Activated CD4-positive, alpha-beta T cell treated with anti-CD3 and anti-CD28 coated beads for 36 hours (primary cell): ENCODE results near the gene BMP7. TPM values are rescaled to one million over a fixed set of nuclear protein-coding genes. Genes with fewer than 3 reads are reported as not detected.
"Not testable (repeated sequence)": the region's sequence is repeated elsewhere in the genome, so short reads cannot be mapped to it uniquely, and the experiment has no call there.

Experiments
- ATAC-seq: fragments of 200-7000 bp; cut with Tn5 transposase; one replicate; pipeline ENCODE4 v1.10.0; 2021; ENCODE audit warnings: mild to moderate bottlenecking, moderate library complexity
- CTCF ChIA-PET: fragments of 350-600 bp; sonication (Branson Sonifier 250); formaldehyde crosslinking; loops from one replicate; lab custom pipeline; 2021; ENCODE audit warnings: antibody characterized with exemption; lab: Charles Lee
- POLR2A ChIA-PET: fragments of 350-600 bp; sonication (Branson Sonifier 250); formaldehyde crosslinking; loops from one replicate; lab custom pipeline; 2021; ENCODE audit warnings: antibody characterized with exemption, inconsistent platforms; lab: Charles Lee
- DNase-seq: peaks from one replicate; pipeline ENCODE4 v3.0.0-alpha.2; 2020
- H3K27ac Mint-ChIP-seq: one replicate; pipeline ENCODE4 v1.8.0; 2021; ENCODE audit warnings: mixed read lengths
- H3K27me3 Mint-ChIP-seq: one replicate; pipeline ENCODE4 v1.8.0; 2021; ENCODE audit warnings: mixed read lengths
- H3K36me3 Mint-ChIP-seq: one replicate; pipeline ENCODE4 v1.8.0; 2021; ENCODE audit warnings: low read depth, mixed read lengths
- H3K4me1 Mint-ChIP-seq: one replicate; pipeline ENCODE4 v1.8.0; 2021; ENCODE audit warnings: mixed read lengths
- H3K4me3 Mint-ChIP-seq: one replicate; pipeline ENCODE4 v1.8.0; 2021; ENCODE audit warnings: mild to moderate bottlenecking, moderate library complexity, mixed read lengths
- H3K9me3 Mint-ChIP-seq: one replicate; pipeline ENCODE4 v1.8.0; 2021; ENCODE audit warnings: low read depth, mixed read lengths
- intact Hi-C, 2 experiments: fragments of 100-400 bp; cut with DNase I in 1 of 2; cut with micrococcal nuclease in 1 of 2; formaldehyde crosslinking; loops; one replicate each; pipeline versions ENCODE4 v1.14.2 to v1.15.1; 2022 to 2024; cut with DNase I, micrococcal nuclease
- total RNA-seq, 2 experiments: library from RNA; stranded (reverse); gene quantifications; one replicate each; pipeline ENCODE4 v1.2.3, GENCODE V29; 2021

The BMP7 gene
- total RNA-seq, 2 experiments from 2014 or later = 0.41 TPM; not detected in 1

DNA sequence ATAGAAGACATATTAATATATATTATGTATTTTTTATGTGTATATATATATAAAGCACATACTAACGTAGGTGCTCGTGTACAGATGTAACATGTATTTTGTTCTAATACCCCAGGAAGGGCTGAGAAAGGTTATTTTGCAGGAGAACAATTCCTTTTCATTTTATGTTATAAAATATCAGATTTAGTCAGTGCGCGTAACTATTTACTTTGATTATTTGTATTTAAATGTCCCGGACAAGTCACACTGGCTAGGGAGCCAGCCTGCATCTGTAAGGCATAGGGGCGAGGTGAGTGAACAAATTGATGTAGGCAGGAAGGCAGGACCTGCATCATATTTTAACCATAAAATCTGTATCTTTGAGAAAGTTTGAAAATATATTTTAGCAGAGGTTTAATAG, 74.1 kb downstream of the BMP7 start:
- Mint-ChIP-seq H3K4me3 (no peak overlapping the region), H3K9me3 (no peaks in the 10 kb centered on the region), H3K27me3 (no peaks in the 10 kb centered on the region), H3K36me3 (no peaks in the 10 kb centered on the region), H3K4me1 (no peaks in the 10 kb centered on the region), H3K27ac (no peak overlapping the region)
- ChIA-PET POLR2A (no interaction called here), CTCF (no interaction called here)
- intact Hi-C loops = no loop called here
- ATAC-seq = no peak
- DNase-seq = no peak

DNA sequence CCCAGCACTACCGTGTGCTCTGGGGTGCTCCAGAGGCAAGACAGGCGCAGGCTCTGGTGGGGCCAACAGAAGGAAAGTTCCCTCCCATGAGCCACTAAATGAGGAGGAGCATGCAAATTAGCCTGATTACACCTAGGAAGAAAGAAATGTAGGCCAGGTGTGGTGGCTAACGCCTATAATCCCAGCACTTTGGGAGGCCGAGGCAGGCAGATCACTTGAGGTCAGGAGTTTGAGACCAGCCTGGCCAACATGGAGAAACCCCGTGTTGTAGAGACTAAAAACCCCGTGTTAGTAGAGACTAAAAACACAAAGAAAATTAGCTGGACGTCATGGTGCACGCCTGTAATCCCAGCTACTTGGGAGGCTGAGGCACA, 75.2 kb downstream of the BMP7 start:
- H3K36me3 Mint-ChIP-seq, ATAC-seq, CTCF ChIA-PET: not testable (repeated sequence)

DNA sequence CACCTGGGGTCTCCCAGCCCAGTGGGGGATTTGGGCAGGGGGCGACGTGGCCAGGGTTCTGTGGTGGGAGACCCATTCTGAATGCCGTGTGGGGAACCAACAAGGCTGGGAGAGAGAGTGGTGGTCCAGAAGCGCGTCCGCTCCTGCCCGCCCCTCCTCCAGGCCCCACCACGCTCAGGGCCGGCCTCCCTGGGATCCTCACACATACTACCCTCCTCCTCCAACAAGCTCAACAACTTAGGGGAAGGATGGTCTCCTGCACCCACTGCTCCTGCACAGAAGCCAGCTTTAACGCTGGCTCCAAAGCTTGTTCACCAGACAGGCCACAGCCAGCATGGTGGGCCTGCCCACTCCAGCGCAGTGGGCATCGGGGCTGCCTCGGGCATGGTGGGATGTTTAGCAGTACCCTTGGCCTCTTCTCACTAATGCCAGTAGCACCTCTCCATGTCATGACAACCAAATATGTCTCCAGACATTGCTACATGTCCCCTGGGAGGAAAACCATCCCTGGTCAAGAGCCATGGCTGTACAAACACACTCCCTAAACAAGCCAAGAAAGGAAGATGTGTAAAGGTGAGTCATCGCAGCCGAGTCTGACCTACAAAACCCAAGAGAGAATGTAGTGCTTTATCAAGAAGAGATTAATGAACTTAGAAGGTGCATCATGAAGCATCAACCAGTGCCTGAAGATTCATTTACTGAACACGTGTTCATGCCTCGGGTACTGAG, 75.7 kb downstream of the BMP7 start:
- ATAC-seq = no peak

More for the DNA sequence above, 75.2 kb downstream of the BMP7 start:
- DNase-seq, H3K4me3 Mint-ChIP-seq, POLR2A ChIA-PET, H3K4me1 Mint-ChIP-seq, intact Hi-C loops, H3K27me3 Mint-ChIP-seq, H3K9me3 Mint-ChIP-seq, H3K27ac Mint-ChIP-seq: not testable (repeated sequence)

DNA sequence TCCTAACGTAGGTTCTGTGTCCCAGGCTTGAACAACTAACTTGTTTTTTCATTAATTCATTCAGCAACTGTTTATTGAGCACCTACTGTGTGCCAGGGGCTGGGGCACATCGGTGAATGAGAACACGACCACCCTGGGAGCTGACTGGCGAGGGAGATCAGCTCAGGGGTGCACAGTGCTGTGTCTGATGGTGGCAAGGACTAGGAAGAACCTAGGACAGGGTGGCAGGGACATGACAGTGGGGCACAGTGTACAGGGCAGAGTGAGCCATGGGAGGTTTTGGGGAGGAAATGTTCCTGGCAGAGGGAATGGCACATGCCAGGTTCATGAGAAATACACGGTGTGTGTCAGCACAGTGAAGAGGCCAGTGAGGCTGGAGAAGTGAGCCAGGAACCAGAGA, 76.7 kb downstream of the BMP7 start:
- no peak for DNase-seq
- no peaks in the 10 kb centered on the region for H3K36me3 Mint-ChIP-seq
- CTCF ChIA-PET = interaction anchor here (0.6 kb wide), 1 partner anchor 156 kb away, joined by 5 read pairs; no protein-coding TSS in a partner anchor
- H3K27me3 Mint-ChIP-seq = no peaks in the 10 kb centered on the region
- no peak for ATAC-seq
- no peak overlapping the region for H3K27ac Mint-ChIP-seq
- H3K4me3 Mint-ChIP-seq = no peak overlapping the region
- POLR2A ChIA-PET = no interaction called here
- no peaks in the 10 kb centered on the region for H3K9me3 Mint-ChIP-seq
- intact Hi-C loops = no loop called here
- H3K4me1 Mint-ChIP-seq = no peaks in the 10 kb centered on the region

More for the DNA sequence above, 75.7 kb downstream of the BMP7 start:
- no peaks in the 10 kb centered on the region for H3K9me3 Mint-ChIP-seq
- no peak overlapping the region for H3K27ac Mint-ChIP-seq
- intact Hi-C loops = no loop called here
- no peaks in the 10 kb centered on the region for H3K4me1 Mint-ChIP-seq
- H3K4me3 Mint-ChIP-seq = no peak overlapping the region
- POLR2A ChIA-PET = no interaction called here
- CTCF ChIA-PET = interaction anchor here (0.7 kb wide), 1 partner anchor 8 kb away, joined by 3 read pairs; no protein-coding TSS in a partner anchor
- H3K36me3 Mint-ChIP-seq = no peaks in the 10 kb centered on the region
- H3K27me3 Mint-ChIP-seq = no peaks in the 10 kb centered on the region
- no peak for DNase-seq

DNA sequence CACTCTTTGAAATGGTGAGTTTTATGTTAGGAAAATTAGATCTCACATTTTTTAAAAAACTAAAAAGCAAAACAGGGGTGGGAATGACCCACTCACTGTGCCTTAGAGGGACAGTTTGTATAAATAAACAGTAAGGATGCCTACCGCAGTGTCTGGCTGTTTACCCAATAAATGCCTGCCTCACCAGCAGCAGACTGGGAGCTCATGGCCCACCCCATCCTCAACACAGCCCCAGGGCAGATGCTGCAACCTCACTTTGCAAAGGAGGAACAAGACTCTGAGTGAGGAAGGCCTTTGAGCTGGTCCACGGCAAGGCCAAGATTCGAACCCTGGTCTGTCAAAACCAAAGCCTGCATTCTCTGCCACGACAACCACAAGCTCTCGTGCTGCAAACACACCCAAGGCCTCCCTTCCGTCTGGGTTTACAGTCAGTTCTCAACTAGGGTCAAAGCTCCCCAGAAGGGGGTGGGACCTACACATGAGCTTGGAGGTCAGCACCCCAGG, 77.8 kb downstream of the BMP7 start:
- H3K4me3 Mint-ChIP-seq = no peak overlapping the region
- ATAC-seq = no peak
- intact Hi-C loops = no loop called here
- no peak overlapping the region for H3K27ac Mint-ChIP-seq
- ChIA-PET POLR2A (no interaction called here), CTCF (no interaction called here)
- no peaks in the 10 kb centered on the region for H3K36me3 Mint-ChIP-seq
- peaks cover 4% of the 10 kb centered on the region for H3K27me3 Mint-ChIP-seq
- no peaks in the 10 kb centered on the region for H3K9me3 Mint-ChIP-seq
- no peaks in the 10 kb centered on the region for H3K4me1 Mint-ChIP-seq
- no peak for DNase-seq

DNA sequence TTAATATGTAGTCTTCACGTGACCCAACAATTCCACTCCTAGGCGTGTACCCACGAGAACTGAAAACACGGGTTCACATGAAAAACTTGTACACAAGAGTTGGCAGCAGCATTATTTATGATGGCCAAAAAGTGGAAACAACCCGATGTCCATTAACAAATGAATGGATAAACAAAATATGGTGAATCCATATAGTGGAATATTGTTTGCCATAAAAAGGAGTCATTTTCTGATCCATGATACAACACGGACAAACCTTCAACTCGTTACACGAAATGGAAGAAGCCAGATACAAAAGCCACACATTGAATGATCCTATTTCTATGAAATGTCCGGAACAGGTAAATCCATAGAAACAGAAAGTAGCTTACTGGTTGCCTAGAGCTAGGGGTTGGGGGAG, 78.4 kb downstream of the BMP7 start:
- intact Hi-C loops = no loop called here
- Mint-ChIP-seq H3K27me3 (peaks cover 4% of the 10 kb centered on the region), H3K9me3 (no peaks in the 10 kb centered on the region), H3K4me1 (no peaks in the 10 kb centered on the region), H3K27ac (no peak overlapping the region), H3K36me3 (no peaks in the 10 kb centered on the region), H3K4me3 (no peak overlapping the region)
- ATAC-seq (no peak), DNase-seq (no peak)
- ChIA-PET POLR2A (no interaction called here), CTCF (no interaction called here)

DNA sequence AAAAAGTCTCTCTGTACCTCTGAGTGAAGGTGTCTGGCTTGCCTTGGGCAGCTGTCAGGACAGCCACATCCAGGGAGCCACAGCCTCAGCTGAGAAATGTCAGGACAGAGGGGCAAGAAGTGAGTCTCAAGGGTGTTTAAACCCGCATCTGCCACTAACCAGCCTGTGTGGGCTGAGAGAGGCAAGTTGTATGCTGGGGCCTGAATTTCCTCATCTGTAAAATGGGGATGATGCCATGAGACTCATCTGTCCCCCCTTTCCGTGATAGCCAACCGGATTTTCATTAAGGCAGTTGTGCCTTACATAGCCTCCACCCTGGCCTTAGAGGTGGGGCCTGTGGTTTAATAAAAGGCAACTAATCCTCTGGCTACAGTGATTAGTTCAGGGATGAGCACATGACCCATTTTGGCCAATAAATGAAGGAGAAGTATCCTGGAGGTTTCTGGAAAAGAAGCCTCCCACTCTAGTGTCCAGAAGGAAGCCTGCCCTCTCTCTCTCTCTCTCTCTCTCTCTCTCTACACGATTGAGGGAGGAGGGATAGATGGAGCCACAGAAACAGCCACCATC, 79.3 kb downstream of the BMP7 start:
- DNase-seq (no peak), ATAC-seq (no peak)
- intact Hi-C loops = no loop called here
- H3K4me3 Mint-ChIP-seq = no peak overlapping the region
- H3K27me3 Mint-ChIP-seq = peaks cover 4% of the 10 kb centered on the region
- POLR2A ChIA-PET = no interaction called here
- H3K36me3 Mint-ChIP-seq = no peaks in the 10 kb centered on the region
- no peaks in the 10 kb centered on the region for H3K9me3 Mint-ChIP-seq
- no peak overlapping the region for H3K27ac Mint-ChIP-seq
- H3K4me1 Mint-ChIP-seq = no peaks in the 10 kb centered on the region
- CTCF ChIA-PET = no interaction called here

DNA sequence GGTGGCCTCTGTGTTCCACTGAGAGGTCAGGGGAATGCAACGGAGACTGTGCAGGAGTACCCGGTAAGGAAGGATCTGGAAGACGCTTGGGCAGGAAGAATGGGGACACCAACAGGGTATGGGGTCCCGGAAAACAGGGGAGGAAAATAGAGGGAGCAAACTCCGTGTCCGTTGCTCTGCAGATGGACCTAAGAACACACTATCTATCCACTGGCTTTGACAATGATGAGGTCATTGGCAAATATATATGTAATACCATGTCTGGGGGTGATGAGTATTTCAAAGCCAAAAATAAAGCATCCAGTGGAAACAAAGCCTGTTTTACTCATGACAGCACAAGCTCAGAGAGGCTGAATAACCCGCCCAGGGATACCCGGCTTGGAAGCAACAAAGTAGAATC, 80.2 kb downstream of the BMP7 start:
- intact Hi-C loops = no loop called here
- no peak overlapping the region for H3K27ac Mint-ChIP-seq
- peaks cover 7% of the 10 kb centered on the region for H3K27me3 Mint-ChIP-seq
- no peaks in the 10 kb centered on the region for H3K4me1 Mint-ChIP-seq
- DNase-seq = no peak
- ChIA-PET POLR2A (no interaction called here), CTCF (no interaction called here)
- ATAC-seq = no peak
- no peaks in the 10 kb centered on the region for H3K9me3 Mint-ChIP-seq
- H3K4me3 Mint-ChIP-seq = no peak overlapping the region
- no peaks in the 10 kb centered on the region for H3K36me3 Mint-ChIP-seq

DNA sequence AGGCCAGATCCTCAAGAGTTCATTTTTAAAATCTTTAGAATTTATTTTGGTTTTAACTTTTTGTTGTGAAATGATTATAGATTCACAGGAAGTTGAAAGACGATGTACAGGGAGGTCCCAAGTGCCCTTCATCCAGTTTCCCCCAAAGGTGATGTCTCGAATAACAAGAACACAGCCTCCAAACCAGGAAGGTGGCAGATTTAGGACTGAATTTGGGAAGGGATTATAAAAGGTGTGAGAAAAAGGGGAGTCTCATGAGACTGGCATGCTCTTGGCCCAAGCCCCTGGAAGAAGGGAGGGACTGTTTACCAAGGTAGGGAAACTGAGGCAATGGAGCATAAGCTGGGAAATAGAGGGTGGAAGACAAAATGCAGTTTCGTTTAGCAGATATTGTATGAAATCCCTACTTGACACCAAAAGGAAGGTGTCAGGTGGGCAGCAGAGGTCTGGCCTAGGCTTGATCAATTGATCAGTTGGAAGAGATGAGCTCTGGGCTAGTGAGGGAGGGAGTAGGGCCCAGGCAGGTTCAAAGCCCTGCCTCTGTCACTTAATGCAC, 81.2 kb downstream of the BMP7 start:
- H3K4me3 Mint-ChIP-seq = no peak overlapping the region
- DNase-seq (no peak), ATAC-seq (no peak)
- H3K4me1 Mint-ChIP-seq = no peaks in the 10 kb centered on the region
- intact Hi-C loops = no loop called here
- H3K27ac Mint-ChIP-seq = no peak overlapping the region
- ChIA-PET POLR2A (no interaction called here), CTCF (no interaction called here)
- H3K36me3 Mint-ChIP-seq = no peaks in the 10 kb centered on the region
- peaks cover 7% of the 10 kb centered on the region for H3K27me3 Mint-ChIP-seq
- no peaks in the 10 kb centered on the region for H3K9me3 Mint-ChIP-seq

DNA sequence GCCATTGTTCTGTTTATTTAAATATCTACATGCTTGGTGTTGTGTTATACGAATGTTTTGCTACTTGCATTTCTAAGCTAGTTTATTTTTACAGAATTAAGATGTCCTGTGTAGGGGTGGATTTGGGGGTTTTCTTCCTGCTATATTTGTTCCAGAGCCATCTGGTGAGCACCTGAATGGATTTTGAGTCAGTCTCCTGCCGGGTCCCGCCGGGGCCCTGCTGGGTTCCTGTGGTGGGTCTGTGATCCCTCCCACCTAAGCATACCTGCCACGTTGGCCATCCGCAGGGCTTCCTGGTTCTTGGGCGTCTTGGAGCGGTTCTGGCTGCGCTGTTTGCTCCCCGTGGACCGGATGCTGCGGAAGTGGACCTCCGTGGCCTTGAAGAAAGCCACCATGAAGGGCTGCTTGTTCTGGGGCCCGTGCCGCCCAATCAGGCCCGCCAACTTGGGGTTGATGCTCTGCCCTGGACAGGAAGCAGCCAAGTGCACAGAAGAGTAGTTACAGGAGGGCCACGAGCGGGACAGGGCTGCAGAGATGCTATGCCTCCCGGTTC, 82.9 kb downstream of the BMP7 start:
- DNase-seq (no peak), ATAC-seq (no peak)
- no peak overlapping the region for H3K27ac Mint-ChIP-seq
- intact Hi-C loops = no loop called here
- ChIA-PET POLR2A (no interaction called here), CTCF (no interaction called here)
- H3K4me3 Mint-ChIP-seq = no peak overlapping the region
- H3K36me3 Mint-ChIP-seq = no peaks in the 10 kb centered on the region
- peaks cover 15% of the 10 kb centered on the region for H3K27me3 Mint-ChIP-seq
- H3K9me3 Mint-ChIP-seq = no peaks in the 10 kb centered on the region
- H3K4me1 Mint-ChIP-seq = no peaks in the 10 kb centered on the region

DNA sequence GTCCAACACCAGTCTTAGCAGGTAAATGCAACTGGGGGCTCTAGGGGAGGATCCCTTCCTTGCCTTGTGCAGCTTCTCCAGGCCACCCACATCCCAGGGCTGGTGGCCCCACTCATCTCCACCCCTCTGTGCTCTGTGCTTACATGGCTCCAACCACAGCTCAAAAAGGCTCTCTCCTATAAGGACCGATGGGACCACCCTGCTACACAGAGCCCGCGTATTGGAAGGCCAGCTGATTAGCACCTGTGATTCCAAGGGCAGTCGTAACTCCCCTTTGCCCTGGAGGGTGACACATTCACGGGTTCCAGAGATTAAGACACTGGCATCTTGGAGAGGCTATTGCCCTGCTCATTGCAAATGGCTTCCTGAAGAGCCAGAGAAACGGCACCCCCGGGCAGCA, 84.8 kb downstream of the BMP7 start:
- H3K27ac Mint-ChIP-seq = no peak overlapping the region
- H3K4me3 Mint-ChIP-seq = no peak overlapping the region
- H3K27me3 Mint-ChIP-seq = peaks cover 22% of the 10 kb centered on the region
- H3K4me1 Mint-ChIP-seq = no peaks in the 10 kb centered on the region
- ATAC-seq = no peak
- intact Hi-C loops = no loop called here
- no peaks in the 10 kb centered on the region for H3K36me3 Mint-ChIP-seq
- ChIA-PET CTCF (no interaction called here), POLR2A (no interaction called here)
- H3K9me3 Mint-ChIP-seq = no peaks in the 10 kb centered on the region
- no peak for DNase-seq

DNA sequence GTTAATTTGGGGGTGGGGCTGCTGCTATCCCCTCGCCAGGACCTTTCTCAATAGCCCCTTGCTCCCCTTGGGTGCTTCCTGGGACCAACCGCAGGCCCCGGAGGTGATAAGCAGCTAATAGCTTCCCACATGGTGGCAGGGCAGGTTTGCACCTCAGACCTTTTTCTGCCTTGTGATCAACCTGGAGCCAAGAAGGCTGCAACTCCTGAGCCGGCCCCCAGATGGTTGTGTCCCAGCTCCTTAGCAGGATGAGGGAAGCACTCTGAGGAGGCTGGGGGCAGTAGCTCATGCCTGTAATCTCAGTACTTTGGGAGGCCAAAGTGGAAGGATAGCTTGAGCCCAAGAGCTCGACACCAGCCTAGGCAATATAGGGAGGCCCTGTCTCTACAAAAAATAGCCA, 85.5 kb downstream of the BMP7 start:
- H3K4me1 Mint-ChIP-seq = no peaks in the 10 kb centered on the region
- H3K27ac Mint-ChIP-seq = no peak overlapping the region
- no peak for DNase-seq
- H3K36me3 Mint-ChIP-seq = no peaks in the 10 kb centered on the region
- H3K9me3 Mint-ChIP-seq = no peaks in the 10 kb centered on the region
- ChIA-PET POLR2A (no interaction called here), CTCF (no interaction called here)
- ATAC-seq = no peak
- H3K27me3 Mint-ChIP-seq = peaks cover 22% of the 10 kb centered on the region
- intact Hi-C loops = no loop called here
- no peak overlapping the region for H3K4me3 Mint-ChIP-seq
